SK-N-MC (cell line): Measurements from ENCODE around the gene MOB4.

Experiments
- EZH2 ChIP-seq: fragments of 200-600 bp; sonication (generic); IDR thresholded peaks from one replicate; pipeline ENCODE4 v1.6.1; 2017; ENCODE audit warnings: antibody characterized with exemption
- POLR2AphosphoS5 ChIP-seq: IDR thresholded peaks from 2 replicates; pipeline ENCODE4 v1.6.1; 2012; ENCODE audit warnings: mild to moderate bottlenecking, low read depth, low read length, borderline replicate concordance

- TF ChIP-seq POLR2AphosphoS5 (no peak), EZH2 (no peak)
Measured at GRCh38 chr2:197514754-197515153, 1.1 kb upstream of the MOB4 start.
